Uterus (tissue), 4 donors: ENCODE data around the gene CTIF. TPM values are rescaled to one million over a fixed set of nuclear protein-coding genes. Genes with fewer than 3 reads are reported as not detected.

Source experiments
- DNase-seq, 2 donors: peaks; one replicate each; pipeline ENCODE4 v3.0.0-alpha.2; 2019 to 2020
- H3K27ac ChIP-seq, 2 donors: fragments of 200-600 bp; sonication (generic); 1 replicate in 1 of 2; 2 replicates in 1 of 2; pipeline ENCODE4 v1.5.1; 2016 to 2018
- H3K27me3 ChIP-seq, 2 donors: fragments of 200-600 bp; sonication (generic); one replicate each; pipeline ENCODE4 v1.5.1; 2018 to 2019; ENCODE audit warnings: control low read depth in 1 of 2
- H3K36me3 ChIP-seq, 2 donors: fragments of 200-600 bp; sonication (generic); one replicate each; pipeline ENCODE4 v1.5.1; 2019; ENCODE audit warnings: control low read depth in 1 of 2
- H3K4me1 ChIP-seq, 2 donors: fragments of 200-600 bp; sonication (generic); one replicate each; pipeline ENCODE4 v1.5.1; 2018 to 2019; ENCODE audit warnings: control low read depth in 1 of 2
- H3K4me3 ChIP-seq, 2 donors: fragments of 200-600 bp; sonication (generic); 1 replicate in 1 of 2; 2 replicates in 1 of 2; pipeline ENCODE4 v1.5.1; 2018 to 2019; ENCODE audit warnings: mild to moderate bottlenecking in 1 of 2
- H3K9me3 ChIP-seq, 2 donors: fragments of 200-600 bp; sonication (generic); one replicate each; pipeline ENCODE4 v1.5.1; 2019; ENCODE audit warnings: control low read depth in 1 of 2
- POLR2A ChIP-seq, 2 donors: fragments of 450-650 bp; IDR thresholded peaks; one replicate each; pipeline ENCODE4 v1.6.1; 2016; ENCODE audit warnings: antibody characterized with exemption in 2 of 2, mild to moderate bottlenecking in 1 of 2, moderate library complexity in 1 of 2
- intact Hi-C: fragments of 100-400 bp; cut with DNase I; formaldehyde crosslinking; loops from one replicate; pipeline ENCODE4 v1.15.1; 2023; ENCODE audit warnings: low total_unique reads
- total RNA-seq, 4 donors: library from RNA; depleted of rRNA in 3 of 4; stranded (reverse); fragments of >200 nt in 3 of 4; gene quantifications; one replicate each; pipeline versions ENCODE4 v1.1.0 to v1.2.4, GENCODE V29; 2014 to 2023
- TF ChIP-seq, protein P1 (sequence below), 4 experiments: fragments of 200-600 bp in 2 of 4; fragments of 450-650 bp in 2 of 4; sonication (generic) in 2 of 4; IDR thresholded peaks; one replicate each; pipeline ENCODE4 v1.5.1; 2016 to 2019; ENCODE audit warnings: antibody characterized with exemption in 4 of 4, mild to moderate bottlenecking in 2 of 4, moderate library complexity in 1 of 4
- donor health status: DM: yes; HTN: yes; CAD: no.

The CTIF gene
- total RNA-seq, 4 donors from 2014 or later: 11.3 to 94.3 (median 48.0) TPM

DNA sequence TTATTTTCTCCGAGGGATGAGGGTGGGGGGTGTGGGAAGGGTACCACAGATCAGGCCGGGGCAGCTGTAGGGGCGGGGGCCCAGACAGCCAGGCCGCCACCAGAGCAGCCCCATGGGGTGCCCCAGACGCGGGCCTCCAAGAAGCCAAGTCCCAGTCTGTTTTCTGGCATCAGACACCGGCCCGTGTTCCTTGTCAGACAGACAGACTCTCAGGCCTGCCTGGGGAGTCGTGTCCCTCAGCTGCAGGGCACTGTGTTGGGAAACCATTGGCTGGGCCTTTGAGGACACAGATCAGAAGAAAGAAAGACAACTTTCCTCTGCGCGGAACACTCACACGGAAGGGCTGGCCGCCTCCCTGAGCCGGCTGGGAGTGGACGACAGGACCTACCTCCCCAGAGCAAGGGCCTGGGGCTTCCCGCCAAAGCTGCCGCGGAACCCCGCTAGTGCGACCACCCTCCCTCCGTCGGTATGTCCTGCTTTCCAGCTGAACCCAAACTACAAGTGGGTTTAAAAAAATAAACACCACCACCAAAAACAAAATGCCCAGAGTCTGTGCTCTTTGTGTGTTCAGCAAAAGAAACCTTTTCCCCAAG lies 323.9 kb downstream of the CTIF start:
- Histone ChIP-seq H3K27me3 (no peaks in the 10 kb centered on the region), H3K36me3 (no peaks in the 10 kb centered on the region), H3K4me1 (no peaks in the 10 kb centered on the region), H3K27ac (no peak overlapping the region), H3K4me3 (no peak overlapping the region), H3K9me3 (no peaks in the 10 kb centered on the region)
- intact Hi-C loops: no loop called here
- no peak for DNase-seq
- TF ChIP-seq, protein P1, sequence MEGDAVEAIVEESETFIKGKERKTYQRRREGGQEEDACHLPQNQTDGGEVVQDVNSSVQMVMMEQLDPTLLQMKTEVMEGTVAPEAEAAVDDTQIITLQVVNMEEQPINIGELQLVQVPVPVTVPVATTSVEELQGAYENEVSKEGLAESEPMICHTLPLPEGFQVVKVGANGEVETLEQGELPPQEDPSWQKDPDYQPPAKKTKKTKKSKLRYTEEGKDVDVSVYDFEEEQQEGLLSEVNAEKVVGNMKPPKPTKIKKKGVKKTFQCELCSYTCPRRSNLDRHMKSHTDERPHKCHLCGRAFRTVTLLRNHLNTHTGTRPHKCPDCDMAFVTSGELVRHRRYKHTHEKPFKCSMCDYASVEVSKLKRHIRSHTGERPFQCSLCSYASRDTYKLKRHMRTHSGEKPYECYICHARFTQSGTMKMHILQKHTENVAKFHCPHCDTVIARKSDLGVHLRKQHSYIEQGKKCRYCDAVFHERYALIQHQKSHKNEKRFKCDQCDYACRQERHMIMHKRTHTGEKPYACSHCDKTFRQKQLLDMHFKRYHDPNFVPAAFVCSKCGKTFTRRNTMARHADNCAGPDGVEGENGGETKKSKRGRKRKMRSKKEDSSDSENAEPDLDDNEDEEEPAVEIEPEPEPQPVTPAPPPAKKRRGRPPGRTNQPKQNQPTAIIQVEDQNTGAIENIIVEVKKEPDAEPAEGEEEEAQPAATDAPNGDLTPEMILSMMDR (IDR thresholded peaks at IDR 0.05): no peak
- no peak for TF ChIP-seq POLR2A (IDR thresholded peaks at IDR 0.05)

GRCh38 chr18:48863432-48864065 lies 324.7 kb downstream of the CTIF start:
- no peak for TF ChIP-seq POLR2A (IDR thresholded peaks at IDR 0.05)
- TF ChIP-seq, protein P1 (IDR thresholded peaks at IDR 0.05): no peak
- H3K36me3 ChIP-seq: no peaks in the 10 kb centered on the region
- H3K4me3 ChIP-seq: no peak overlapping the region
- no peaks in the 10 kb centered on the region for H3K27me3 ChIP-seq
- H3K9me3 ChIP-seq: no peaks in the 10 kb centered on the region
- intact Hi-C loops: no loop called here
- H3K27ac ChIP-seq: no peak overlapping the region
- no peaks in the 10 kb centered on the region for H3K4me1 ChIP-seq
- no peak for DNase-seq

- TF ChIP-seq POLR2A (IDR thresholded peaks at IDR 0.05): no peak
- TF ChIP-seq, protein P1 (IDR thresholded peaks at IDR 0.05): no peak
- intact Hi-C loops: no loop called here
- no peaks in the 10 kb centered on the region for H3K9me3 ChIP-seq
- H3K27me3 ChIP-seq: no peaks in the 10 kb centered on the region
- H3K4me1 ChIP-seq: no peaks in the 10 kb centered on the region
- no peak overlapping the region for H3K27ac ChIP-seq
- no peaks in the 10 kb centered on the region for H3K36me3 ChIP-seq
- DNase-seq: no peak
- H3K4me3 ChIP-seq: no peak overlapping the region
Observed at GRCh38 chr18:48864876-48865275, 326.0 kb downstream of the CTIF start.

- TF ChIP-seq, protein P1 (IDR thresholded peaks at IDR 0.05): no peak
- no peak for TF ChIP-seq POLR2A (IDR thresholded peaks at IDR 0.05)
- no peaks in the 10 kb centered on the region for H3K9me3 ChIP-seq
- no peaks in the 10 kb centered on the region for H3K4me1 ChIP-seq
- no peak overlapping the region for H3K27ac ChIP-seq
- H3K27me3 ChIP-seq: no peaks in the 10 kb centered on the region
- intact Hi-C loops: no loop called here
- H3K36me3 ChIP-seq: no peaks in the 10 kb centered on the region
- DNase-seq: no peak
- H3K4me3 ChIP-seq: no peak overlapping the region
Observed at GRCh38 chr18:48866028-48866733, 327.4 kb downstream of the CTIF start.

DNA sequence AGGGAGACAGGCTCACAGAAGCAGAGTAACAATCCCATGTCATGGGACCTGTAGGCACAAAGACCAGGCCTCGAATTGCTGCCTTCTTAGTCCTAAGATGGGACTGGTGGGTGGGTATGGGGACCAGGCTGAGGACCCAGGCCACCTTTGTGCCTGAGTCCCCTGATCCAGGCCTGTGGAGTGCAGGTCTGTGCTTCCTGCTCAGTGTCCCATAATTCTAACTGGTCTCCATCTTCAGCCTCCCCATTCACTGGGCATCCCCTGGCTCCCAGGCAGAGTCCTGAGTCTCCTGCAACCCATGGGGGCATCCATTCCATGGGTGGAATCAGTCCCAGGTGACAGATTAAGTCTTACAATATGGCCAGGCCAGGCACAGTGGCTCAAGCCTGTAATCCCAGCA lies 328.0 kb downstream of the CTIF start:
- Histone ChIP-seq H3K27ac (no peak overlapping the region), H3K4me3 (no peak overlapping the region), H3K4me1 (no peaks in the 10 kb centered on the region), H3K36me3 (no peaks in the 10 kb centered on the region), H3K27me3 (no peaks in the 10 kb centered on the region), H3K9me3 (no peaks in the 10 kb centered on the region)
- DNase-seq: no peak
- TF ChIP-seq, protein P1 (IDR thresholded peaks at IDR 0.05): no peak
- no peak for TF ChIP-seq POLR2A (IDR thresholded peaks at IDR 0.05)
- intact Hi-C loops: no loop called here
